Keratinocyte (primary cell): ENCODE data around the gene PAX5. TPM values are rescaled to one million over a fixed set of nuclear protein-coding genes. Genes with fewer than 3 reads are reported as not detected.

Source experiments
- DNase-seq: peaks from one replicate; pipeline ENCODE4 v3.0.0-alpha.2; 2011; ENCODE audit warnings: low read depth, missing footprints, low spot score
- FAIRE-seq: peaks from 2 replicates; lab custom pipeline; 2011; peaks lifted over from hg19 to GRCh38; lab: Jason Lieb, UNC
- H2AFZ ChIP-seq: 2 replicates; pipeline ENCODE4 v1.6.0; 2012; ENCODE audit warnings: low read length, control low read depth, inconsistent platforms; ENCODE audit not compliant: control insufficient read depth
- H3K27ac ChIP-seq: 2 replicates; pipeline ENCODE4 v1.5.1; 2011; ENCODE audit warnings: low read length; ENCODE audit not compliant: control insufficient read depth, insufficient read depth
- H3K27me3 ChIP-seq: 3 replicates; pipeline ENCODE4 v1.6.0; 2011; ENCODE audit warnings: low read length; ENCODE audit not compliant: control insufficient read depth, insufficient read depth; ENCODE audit errors: extremely low read depth
- H3K36me3 ChIP-seq, 2 experiments: 2 replicates in 1 of 2; 3 replicates in 1 of 2; pipeline ENCODE4 v1.5.1; 2011; ENCODE audit warnings: low read length in 2 of 2, mild to moderate bottlenecking in 1 of 2; ENCODE audit not compliant: control insufficient read depth in 2 of 2, insufficient read depth in 2 of 2; ENCODE audit errors: extremely low read depth in 1 of 2
- H3K4me1 ChIP-seq: 3 replicates; pipeline ENCODE4 v1.5.1; 2011; ENCODE audit warnings: low read length; ENCODE audit not compliant: control insufficient read depth, insufficient read depth; ENCODE audit errors: extremely low read depth
- H3K4me2 ChIP-seq: 3 replicates; pipeline ENCODE4 v1.6.0; 2011; ENCODE audit warnings: low read depth, low read length; ENCODE audit not compliant: control insufficient read depth, insufficient read depth; ENCODE audit errors: extremely low read depth
- H3K4me3 ChIP-seq, 3 experiments: fragments of 200-600 bp in 1 of 3; sonication (generic) in 1 of 3; 2 replicates in 2 of 3; 3 replicates in 1 of 3; pipeline ENCODE4 v1.5.1; 2011 to 2016; ENCODE audit warnings: low read length in 3 of 3, mild to moderate bottlenecking in 3 of 3, control low read depth in 2 of 3, inconsistent platforms in 1 of 3, low read depth in 1 of 3, mixed read lengths in 1 of 3, mixed run types in 1 of 3, moderate library complexity in 1 of 3; ENCODE audit not compliant: control insufficient read depth in 2 of 3, insufficient read depth in 2 of 3; ENCODE audit errors: extremely low read depth in 1 of 3
- H3K79me2 ChIP-seq: 2 replicates; pipeline ENCODE4 v1.6.0; 2012; ENCODE audit warnings: low read length; ENCODE audit not compliant: control insufficient read depth, insufficient read depth
- H3K9ac ChIP-seq: 3 replicates; pipeline ENCODE4 v1.6.0; 2011; ENCODE audit warnings: low read length; ENCODE audit not compliant: control insufficient read depth, insufficient read depth; ENCODE audit errors: extremely low read depth
- H3K9me1 ChIP-seq: 3 replicates; pipeline ENCODE4 v1.6.0; 2011; ENCODE audit warnings: low read length; ENCODE audit not compliant: control insufficient read depth, insufficient read depth; ENCODE audit errors: extremely low read depth
- H3K9me3 ChIP-seq: 2 replicates; pipeline ENCODE4 v1.5.1; 2012; ENCODE audit warnings: low read depth, low read length; ENCODE audit not compliant: control insufficient read depth
- H4K20me1 ChIP-seq: 3 replicates; pipeline ENCODE4 v1.6.0; 2011; ENCODE audit warnings: low read length; ENCODE audit not compliant: control insufficient read depth, insufficient read depth; ENCODE audit errors: extremely low read depth
- EZH2 ChIP-seq: IDR thresholded peaks from one replicate; pipeline ENCODE4 v1.6.1; 2012; ENCODE audit warnings: inconsistent platforms, mild to moderate bottlenecking, low read length, moderate library complexity
- dilution Hi-C: fragments of 300-500 bp; cut with MboI; formaldehyde crosslinking; loops from one replicate; pipeline ENCODE4 v1.7.0; 2020; ENCODE audit warnings: low sequenced_read_pairs; ENCODE audit not compliant: extremely low pct_ligation_motif_present
- polyA plus RNA-seq, 5 experiments: library from polyadenylated mRNA; depleted of rRNA in 3 of 5; stranded (reverse) in 3 of 5; stranded (forward) in 1 of 5; unstranded in 1 of 5; fragments of >200 nt; gene quantifications; 1 replicate in 1 of 5; 2 replicates in 3 of 5; 3 replicates in 1 of 5; pipeline versions ENCODE4 v1.2.1 to v1.2.3, GENCODE V29; 2011 to 2012; ENCODE audit warnings: missing spikeins in 2 of 5, low read depth in 1 of 5, low replicate concordance in 1 of 5
- TF ChIP-seq, protein P1 (sequence below), 3 experiments: IDR thresholded peaks in 1 of 3; conservative IDR thresholded peaks in 1 of 3; optimal IDR thresholded peaks in 1 of 3; 2 replicates in 2 of 3; 3 replicates in 1 of 3; pipeline versions ENCODE3 to v1.5.1; 2011; ENCODE audit warnings: low read length in 3 of 3, mild to moderate bottlenecking in 3 of 3, moderate library complexity in 2 of 3, control low read depth in 1 of 3, inconsistent platforms in 1 of 3; ENCODE audit not compliant: insufficient read depth in 2 of 3; ENCODE audit errors: extremely low read depth in 1 of 3

Gene PAX5
- polyA plus RNA-seq, 1 donor (not counting 4 experiments of a cell fraction or from before 2014, with no cell fraction given), result not detected

DNA sequence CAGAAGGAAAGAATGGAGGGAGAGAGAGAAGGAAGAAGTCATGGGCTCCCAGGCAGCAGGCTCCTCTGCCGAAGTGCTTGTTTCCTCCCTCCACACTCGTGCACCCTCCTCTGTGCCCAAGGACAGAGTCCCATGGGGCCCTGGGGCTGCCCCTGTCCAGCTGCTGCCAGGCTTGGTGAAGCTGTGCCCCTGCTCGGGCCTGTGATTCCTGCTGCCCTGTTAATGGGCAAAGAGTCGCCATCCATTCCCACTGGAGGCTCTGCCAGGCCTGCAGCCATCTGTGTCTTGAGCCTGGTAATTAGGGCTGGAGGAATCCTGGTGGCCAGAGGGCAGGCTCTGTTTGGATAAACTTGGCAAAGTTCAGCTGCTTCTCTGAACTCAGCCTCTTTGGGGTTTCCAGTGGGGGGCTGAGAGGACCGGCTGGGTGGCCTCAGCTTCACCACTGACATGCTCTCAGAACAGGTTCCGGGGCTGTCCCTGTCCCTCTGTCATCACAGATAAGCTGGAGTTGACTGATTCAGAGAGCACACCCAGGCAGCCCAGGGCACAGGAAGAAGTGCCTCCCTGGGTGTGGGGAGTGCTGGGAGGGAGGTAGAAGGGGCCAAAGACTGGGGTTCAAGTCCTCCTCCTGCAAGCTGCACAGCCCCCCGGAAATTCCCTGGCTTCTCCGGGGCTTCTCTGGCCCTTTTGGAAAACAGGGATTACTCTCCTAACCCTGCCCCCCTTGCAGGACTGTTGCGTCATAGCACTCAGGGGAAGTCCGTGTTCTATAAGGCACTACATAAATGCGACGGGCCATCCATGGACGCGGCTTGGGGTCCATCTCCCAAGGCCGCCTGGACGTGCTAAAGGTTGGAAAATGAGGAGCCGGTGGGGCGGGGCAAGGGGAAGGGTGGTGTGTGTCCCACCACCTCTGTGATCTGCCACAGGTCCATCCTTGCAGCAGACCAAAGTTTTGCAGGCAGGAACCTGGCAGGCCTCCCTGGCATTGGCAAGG, 154.8 kb downstream of the PAX5 start:
- Histone ChIP-seq H3K79me2 (no peaks in the 10 kb centered on the region), H3K9me3 (no peaks in the 10 kb centered on the region), H4K20me1 (no peaks in the 10 kb centered on the region), H3K27ac (no peak overlapping the region), H2AFZ (no peak overlapping the region), H3K9ac (no peak overlapping the region), H3K27me3 (no peaks in the 10 kb centered on the region), H3K4me3 (no peak overlapping the region), H3K4me1 (peaks cover 3% of the 10 kb centered on the region), H3K36me3 (no peaks in the 10 kb centered on the region), H3K4me2 (no peak overlapping the region), H3K9me1 (no peaks in the 10 kb centered on the region)
- dilution Hi-C loops, result no loop called here
- DNase-seq (no peak), FAIRE-seq (no peak)
- no peak for TF ChIP-seq EZH2
- TF ChIP-seq, protein P1, sequence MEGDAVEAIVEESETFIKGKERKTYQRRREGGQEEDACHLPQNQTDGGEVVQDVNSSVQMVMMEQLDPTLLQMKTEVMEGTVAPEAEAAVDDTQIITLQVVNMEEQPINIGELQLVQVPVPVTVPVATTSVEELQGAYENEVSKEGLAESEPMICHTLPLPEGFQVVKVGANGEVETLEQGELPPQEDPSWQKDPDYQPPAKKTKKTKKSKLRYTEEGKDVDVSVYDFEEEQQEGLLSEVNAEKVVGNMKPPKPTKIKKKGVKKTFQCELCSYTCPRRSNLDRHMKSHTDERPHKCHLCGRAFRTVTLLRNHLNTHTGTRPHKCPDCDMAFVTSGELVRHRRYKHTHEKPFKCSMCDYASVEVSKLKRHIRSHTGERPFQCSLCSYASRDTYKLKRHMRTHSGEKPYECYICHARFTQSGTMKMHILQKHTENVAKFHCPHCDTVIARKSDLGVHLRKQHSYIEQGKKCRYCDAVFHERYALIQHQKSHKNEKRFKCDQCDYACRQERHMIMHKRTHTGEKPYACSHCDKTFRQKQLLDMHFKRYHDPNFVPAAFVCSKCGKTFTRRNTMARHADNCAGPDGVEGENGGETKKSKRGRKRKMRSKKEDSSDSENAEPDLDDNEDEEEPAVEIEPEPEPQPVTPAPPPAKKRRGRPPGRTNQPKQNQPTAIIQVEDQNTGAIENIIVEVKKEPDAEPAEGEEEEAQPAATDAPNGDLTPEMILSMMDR (optimal IDR thresholded peaks at IDR 0.05 in 1 of 3, IDR thresholded peaks at IDR 0.05 in 1 of 3, conservative IDR thresholded peaks at IDR 0.05 in 1 of 3; ENCODE audit: extremely low read depth in 1 of 3, insufficient read depth in 2 of 3, low read length in 3 of 3), result no peak

DNA sequence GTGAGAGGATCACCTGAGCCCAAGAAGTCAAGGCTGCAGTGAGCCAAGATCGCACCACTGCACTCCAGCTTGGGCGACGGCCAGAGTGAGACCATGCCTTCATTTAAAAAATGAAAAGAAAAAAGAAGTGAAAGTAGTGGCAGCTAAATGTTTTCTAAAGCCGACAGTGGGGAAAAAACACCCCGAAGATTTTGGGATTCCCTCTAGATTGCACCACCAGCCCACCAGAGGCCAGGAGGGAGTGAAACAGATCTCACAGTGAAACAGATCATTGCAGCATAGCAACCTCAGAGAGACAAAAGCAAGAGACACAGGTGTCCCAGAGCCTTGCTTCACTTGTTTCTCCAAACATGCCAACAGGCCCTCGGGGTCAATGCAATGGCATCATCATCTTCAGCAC, 156.8 kb downstream of the PAX5 start:
- no peak overlapping the region for H2AFZ ChIP-seq
- H3K36me3 ChIP-seq, result no peaks in the 10 kb centered on the region
- no peaks in the 10 kb centered on the region for H3K79me2 ChIP-seq
- FAIRE-seq (no peak), DNase-seq (no peak)
- dilution Hi-C loops, result no loop called here
- no peak overlapping the region for H3K4me2 ChIP-seq
- no peak overlapping the region for H3K27ac ChIP-seq
- H3K9me1 ChIP-seq, result no peaks in the 10 kb centered on the region
- no peak overlapping the region for H3K4me3 ChIP-seq
- no peaks in the 10 kb centered on the region for H4K20me1 ChIP-seq
- peaks cover 3% of the 10 kb centered on the region for H3K4me1 ChIP-seq
- H3K9ac ChIP-seq, result no peak overlapping the region
- TF ChIP-seq, protein P1 (optimal IDR thresholded peaks at IDR 0.05 in 1 of 3, IDR thresholded peaks at IDR 0.05 in 1 of 3, conservative IDR thresholded peaks at IDR 0.05 in 1 of 3; ENCODE audit: extremely low read depth in 1 of 3, insufficient read depth in 2 of 3, low read length in 3 of 3), result no peak
- TF ChIP-seq EZH2, result no peak
- peaks cover 9% of the 10 kb centered on the region for H3K27me3 ChIP-seq
- no peaks in the 10 kb centered on the region for H3K9me3 ChIP-seq
